ENCODE results near the gene CDX1.

CDX1 gene

DNA sequence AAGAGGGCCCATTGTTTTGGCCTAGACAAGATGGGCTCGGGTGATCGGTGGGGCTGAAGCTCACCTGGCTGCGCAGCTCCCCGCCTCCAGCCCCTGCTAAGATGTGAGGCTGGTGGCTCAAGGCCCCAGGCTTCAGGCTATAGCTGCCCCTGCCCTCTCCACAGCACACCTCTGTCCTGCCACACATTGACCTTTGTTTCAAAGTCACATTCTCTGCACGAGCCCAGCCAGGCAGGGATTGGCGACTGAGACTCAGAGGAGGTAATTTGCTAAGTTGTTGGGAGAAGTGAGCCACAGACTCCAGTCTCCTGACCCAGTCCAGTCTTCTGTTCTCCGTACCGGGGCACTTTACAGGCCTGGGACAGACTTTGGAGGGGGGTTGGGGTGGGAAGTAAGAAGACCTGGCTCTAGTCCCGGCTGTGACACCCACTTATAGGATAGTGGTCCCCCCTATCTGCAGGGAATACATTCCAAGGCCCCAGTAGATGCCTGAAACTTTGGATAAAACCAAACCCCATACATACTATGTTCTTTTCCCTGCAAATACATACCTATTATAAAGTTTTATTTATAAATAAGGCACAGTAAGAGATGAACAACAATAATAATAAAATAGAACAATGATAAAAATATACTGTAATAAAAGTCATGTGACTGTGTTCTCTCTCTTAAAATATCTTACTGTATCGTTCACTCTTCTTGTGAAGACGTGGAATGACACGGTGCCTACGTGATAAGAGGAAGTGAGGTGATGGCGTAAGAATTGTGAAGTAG, 24.2 kb upstream of the CDX1 start:
- DNase-seq (ENCODE audit: low read depth) = peak; percentile 38
- H3K4me3 ChIP-seq (ENCODE audit: low read depth, low read length) = no peak overlapping the region
- TF ChIP-seq, protein P1, sequence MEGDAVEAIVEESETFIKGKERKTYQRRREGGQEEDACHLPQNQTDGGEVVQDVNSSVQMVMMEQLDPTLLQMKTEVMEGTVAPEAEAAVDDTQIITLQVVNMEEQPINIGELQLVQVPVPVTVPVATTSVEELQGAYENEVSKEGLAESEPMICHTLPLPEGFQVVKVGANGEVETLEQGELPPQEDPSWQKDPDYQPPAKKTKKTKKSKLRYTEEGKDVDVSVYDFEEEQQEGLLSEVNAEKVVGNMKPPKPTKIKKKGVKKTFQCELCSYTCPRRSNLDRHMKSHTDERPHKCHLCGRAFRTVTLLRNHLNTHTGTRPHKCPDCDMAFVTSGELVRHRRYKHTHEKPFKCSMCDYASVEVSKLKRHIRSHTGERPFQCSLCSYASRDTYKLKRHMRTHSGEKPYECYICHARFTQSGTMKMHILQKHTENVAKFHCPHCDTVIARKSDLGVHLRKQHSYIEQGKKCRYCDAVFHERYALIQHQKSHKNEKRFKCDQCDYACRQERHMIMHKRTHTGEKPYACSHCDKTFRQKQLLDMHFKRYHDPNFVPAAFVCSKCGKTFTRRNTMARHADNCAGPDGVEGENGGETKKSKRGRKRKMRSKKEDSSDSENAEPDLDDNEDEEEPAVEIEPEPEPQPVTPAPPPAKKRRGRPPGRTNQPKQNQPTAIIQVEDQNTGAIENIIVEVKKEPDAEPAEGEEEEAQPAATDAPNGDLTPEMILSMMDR (conservative IDR thresholded peaks at IDR 0.05; ENCODE audit: low read depth, low read length) = no peak

DNA sequence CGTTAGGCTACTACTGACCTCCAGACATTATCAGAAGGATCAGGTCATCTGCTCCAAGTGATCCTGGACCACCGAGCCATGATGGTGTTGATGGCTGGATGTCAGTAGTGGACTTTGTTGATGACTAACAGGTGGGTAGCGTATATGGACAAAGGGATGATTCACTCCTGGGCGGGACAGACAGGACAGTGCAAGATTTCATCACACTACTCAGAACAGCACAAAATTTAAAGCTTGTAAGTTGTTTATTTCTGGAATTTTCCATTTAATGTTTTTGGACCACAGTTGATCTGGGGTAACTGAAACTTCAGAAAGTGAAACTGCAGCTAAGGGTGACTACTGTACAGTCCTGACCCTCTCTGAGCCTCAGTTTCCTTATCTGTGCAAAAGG, 23.6 kb upstream of the CDX1 start:
- TF ChIP-seq, protein P1 (conservative IDR thresholded peaks at IDR 0.05; ENCODE audit: low read depth, low read length) = no peak
- peak; percentile 95 for DNase-seq (ENCODE audit: low read depth)
- H3K4me3 ChIP-seq (ENCODE audit: low read depth, low read length) = no peak overlapping the region

DNA sequence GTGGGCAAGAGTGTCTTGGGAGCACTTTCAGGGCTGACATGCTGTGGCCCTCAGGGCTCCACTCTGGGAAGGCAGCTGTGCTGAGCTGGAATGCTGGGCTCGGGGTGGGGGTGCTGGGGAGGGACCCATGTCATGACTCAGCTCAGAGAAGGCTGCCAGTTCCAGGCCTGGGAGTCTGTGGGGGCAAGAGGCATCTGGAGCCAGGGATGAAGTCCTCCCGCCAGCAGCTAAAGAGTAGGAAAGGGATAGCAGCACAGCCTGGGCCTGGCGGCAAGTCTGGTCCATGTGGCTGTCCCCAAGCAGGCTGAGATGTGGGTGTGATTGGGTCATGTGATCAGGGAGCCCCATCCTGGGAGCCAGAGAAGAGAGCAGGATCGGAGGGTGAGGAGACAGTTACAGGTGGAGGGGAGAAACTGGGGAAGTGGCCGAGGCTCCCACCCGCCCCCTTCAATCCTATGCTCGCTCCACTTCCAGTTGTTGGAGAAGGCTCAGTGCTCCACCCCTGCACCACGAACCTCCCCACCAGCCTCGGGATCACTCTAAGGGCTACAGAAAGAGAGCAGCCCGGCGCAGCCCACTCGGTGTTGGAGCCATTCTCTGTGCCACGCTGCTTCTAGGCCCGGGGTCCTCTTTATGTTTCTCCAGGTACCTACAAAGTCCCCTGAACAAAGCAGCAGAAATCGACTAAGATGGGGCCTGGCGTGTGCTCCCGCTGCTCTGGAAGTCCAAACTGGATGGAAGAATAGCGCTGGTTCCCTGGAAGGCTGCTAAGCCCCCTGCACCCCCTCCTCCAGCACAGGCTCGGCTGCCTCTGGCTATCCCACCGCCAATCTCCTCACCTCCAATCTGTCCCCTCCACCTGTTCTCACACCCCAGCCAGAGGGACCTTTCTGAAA, 23.0 kb upstream of the CDX1 start:
- no peak overlapping the region for H3K4me3 ChIP-seq (ENCODE audit: low read depth, low read length)
- TF ChIP-seq, protein P1 (conservative IDR thresholded peaks at IDR 0.05; ENCODE audit: low read depth, low read length) = no peak
- DNase-seq (ENCODE audit: low read depth) = peak; percentile 87

DNA sequence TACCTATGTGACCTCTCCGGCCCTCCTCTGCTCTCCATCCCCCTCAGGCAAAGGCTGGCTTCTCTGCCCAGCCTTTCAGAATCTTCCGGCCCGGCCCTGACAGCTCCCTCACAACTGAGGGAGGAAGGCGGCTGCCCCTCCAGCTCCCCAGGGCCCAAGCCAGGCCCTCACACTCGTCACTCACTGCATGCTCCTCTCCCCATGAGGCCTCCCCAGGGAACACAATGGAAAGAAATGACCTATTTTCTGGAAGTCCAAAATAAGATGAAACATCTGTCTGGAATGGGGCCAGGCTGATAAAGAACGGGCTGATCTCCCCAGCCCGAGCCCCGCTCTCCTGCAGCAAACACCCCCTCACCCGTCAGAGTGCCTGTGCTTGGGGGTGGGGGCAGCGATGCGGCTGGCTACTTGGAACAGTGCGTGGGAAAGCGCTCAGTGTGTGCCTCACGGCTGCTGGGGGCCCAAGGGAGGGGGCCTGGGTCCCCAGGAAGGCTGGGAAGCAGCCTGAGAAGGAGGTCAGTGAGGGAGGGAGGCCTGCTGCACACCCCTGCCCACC, 22.3 kb upstream of the CDX1 start:
- TF ChIP-seq, protein P1 (conservative IDR thresholded peaks at IDR 0.05; ENCODE audit: low read depth, low read length) = no peak
- peak overlapping the region; percentile 24 for H3K4me3 ChIP-seq (ENCODE audit: low read depth, low read length)
- DNase-seq (ENCODE audit: low read depth) = peak; percentile 90

DNA sequence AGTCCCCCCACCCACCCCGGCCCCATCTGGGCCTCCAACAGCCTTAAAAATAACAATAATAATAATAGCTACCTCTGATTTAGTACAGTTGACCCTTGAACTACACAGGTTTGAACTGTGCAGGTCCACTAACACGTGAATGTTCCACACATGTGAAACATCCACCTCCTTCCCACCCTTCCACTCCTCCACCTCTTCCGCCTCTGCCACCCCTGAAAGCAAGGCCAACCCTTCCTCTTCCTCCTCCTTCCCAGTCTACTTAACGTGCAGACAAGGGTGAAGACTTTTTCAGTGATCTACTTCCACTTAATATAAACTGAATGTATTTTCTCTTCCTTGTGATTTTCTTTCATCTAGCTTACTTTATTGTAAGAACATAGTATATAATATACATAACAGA, 21.7 kb upstream of the CDX1 start:
- H3K4me3 ChIP-seq (ENCODE audit: low read depth, low read length) = no peak overlapping the region
- TF ChIP-seq, protein P1 (conservative IDR thresholded peaks at IDR 0.05; ENCODE audit: low read depth, low read length) = no peak
- DNase-seq (ENCODE audit: low read depth) = no peak

DNA sequence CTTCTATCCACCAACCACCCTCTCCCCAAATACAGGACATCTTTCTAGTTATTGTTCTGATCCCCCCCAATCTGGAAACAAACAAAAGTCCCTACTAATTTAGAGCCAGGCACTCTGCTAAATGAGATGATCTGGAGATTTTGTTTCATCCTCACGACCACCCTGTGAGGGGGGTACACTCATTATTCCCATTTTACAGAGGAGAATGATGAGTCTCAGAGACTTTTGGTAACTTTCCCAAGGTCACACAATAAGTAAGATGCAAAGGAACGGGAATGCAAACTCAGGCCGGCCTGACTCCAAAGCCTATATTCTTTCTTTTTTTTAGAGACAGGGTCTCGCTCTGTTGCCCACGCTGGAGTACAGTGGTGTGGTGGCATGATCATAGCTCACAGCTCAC, 20.3 kb upstream of the CDX1 start:
- no peak overlapping the region for H3K4me3 ChIP-seq (ENCODE audit: low read depth, low read length)
- TF ChIP-seq, protein P1 (conservative IDR thresholded peaks at IDR 0.05; ENCODE audit: low read depth, low read length) = no peak
- no peak for DNase-seq (ENCODE audit: low read depth)
